ENCODE data around the gene CPNE5.

GRCh38 chr6:36807750-36808149 is 31.5 kb downstream of the CPNE5 start:
- TF ChIP-seq POLR2A (IDR thresholded peaks at IDR 0.05), result no peak
- TF ChIP-seq CTCF (IDR thresholded peaks at IDR 0.05), result no peak

All from Peyer's patch (tissue), 4 donors.